ENCODE results near the gene STIP1.

DNA sequence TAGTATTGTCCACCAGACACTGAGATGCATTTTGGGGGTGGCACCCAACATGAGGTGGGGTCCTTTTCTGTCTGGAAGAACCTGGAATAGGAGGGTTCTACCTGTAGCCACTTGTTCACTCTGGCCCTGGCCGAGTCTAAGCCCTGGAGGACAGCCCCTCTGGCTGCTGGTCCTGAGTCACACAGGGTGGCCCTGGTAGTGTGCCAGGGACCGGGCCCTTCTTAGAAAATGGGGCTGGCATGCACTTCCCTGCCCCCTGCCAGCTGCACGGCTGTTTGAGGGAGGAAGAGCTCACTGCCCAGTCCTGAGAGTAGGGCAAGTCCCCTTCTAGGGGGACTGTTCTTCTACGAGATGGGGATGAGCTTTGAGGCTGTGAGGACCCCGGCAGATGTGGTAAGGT lies 67.5 kb downstream of the STIP1 start:
- TF ChIP-seq POLR2A (IDR thresholded peaks at IDR 0.05; ENCODE audit: low read length) (no peak), GATA1 (IDR thresholded peaks at IDR 0.05; ENCODE audit: low read depth, low read length) (no peak)

All from erythroblast (primary cell).